DMS 273 (cell line): ENCODE measurements around the gene FLVCR2.
"Not testable (repeated sequence)": the region's sequence is repeated elsewhere in the genome, so short reads cannot be mapped to it uniquely, and the experiment has no call there.

Experiments used
- DNase-seq: peaks from one replicate; lab custom pipeline; 2025; ENCODE audit not compliant: unreplicated experiment; lab: John Stamatoyannopoulos, UW

The FLVCR2 gene

GRCh38 chr14:75589931-75590330, 11.5 kb downstream of the FLVCR2 start:
- no peak for DNase-seq

- DNase-seq = no peak
Measured at GRCh38 chr14:75591331-75591946, 13.0 kb downstream of the FLVCR2 start.

- DNase-seq = no peak
Measured at GRCh38 chr14:75591987-75592575, 13.7 kb downstream of the FLVCR2 start.

- DNase-seq = no peak
Measured at GRCh38 chr14:75595226-75595625, 16.8 kb downstream of the FLVCR2 start.

GRCh38 chr14:75597149-75597548, 18.7 kb downstream of the FLVCR2 start:
- no peak for DNase-seq

- not testable (repeated sequence) for DNase-seq
Measured at GRCh38 chr14:75600100-75600499, 21.7 kb downstream of the FLVCR2 start.

GRCh38 chr14:75601061-75601460, 22.6 kb downstream of the FLVCR2 start:
- DNase-seq = not testable (repeated sequence)

- no peak for DNase-seq
Measured at GRCh38 chr14:75602503-75602902, 24.1 kb downstream of the FLVCR2 start.

GRCh38 chr14:75604979-75605851, 26.8 kb downstream of the FLVCR2 start:
- no peak for DNase-seq

- DNase-seq = no peak
Measured at GRCh38 chr14:75605916-75606315, 27.5 kb downstream of the FLVCR2 start.

- DNase-seq = no peak
Measured at GRCh38 chr14:75607044-75607443, 28.6 kb downstream of the FLVCR2 start.

- no peak for DNase-seq
Measured at GRCh38 chr14:75607842-75608640, 29.6 kb downstream of the FLVCR2 start.

GRCh38 chr14:75609116-75609515, 30.7 kb downstream of the FLVCR2 start:
- no peak for DNase-seq

GRCh38 chr14:75609606-75610475, 31.4 kb downstream of the FLVCR2 start:
- no peak for DNase-seq

- DNase-seq = no peak
Measured at GRCh38 chr14:75610834-75611233, 32.4 kb downstream of the FLVCR2 start.

GRCh38 chr14:75612157-75612556, 33.7 kb downstream of the FLVCR2 start:
- no peak for DNase-seq

- no peak for DNase-seq
Measured at GRCh38 chr14:75614179-75614578, 35.8 kb downstream of the FLVCR2 start.

GRCh38 chr14:75615200-75615599, 36.8 kb downstream of the FLVCR2 start:
- DNase-seq = no peak

GRCh38 chr14:75619548-75619947, 41.1 kb downstream of the FLVCR2 start:
- no peak for DNase-seq

- DNase-seq = no peak
Measured at GRCh38 chr14:75625034-75625433, 46.6 kb downstream of the FLVCR2 start.
